Measurements from ENCODE around the gene ZNF512B. TPM values are rescaled to one million over a fixed set of nuclear protein-coding genes. Genes with fewer than 3 reads are reported as not detected.

Gene ZNF512B
- total RNA-seq, 1 donor = 14.5 TPM

- H4K20me1 ChIP-seq (ENCODE audit: insufficient read depth, low read length) = peaks cover 82% of the 10 kb centered on the region
Observed at GRCh38 chr20:63947638-63948456, 21.9 kb downstream of the ZNF512B start.

GRCh38 chr20:63946986-63947637 is 22.6 kb downstream of the ZNF512B start:
- Histone ChIP-seq H3K9me3 (ENCODE audit: low read depth, low read length) (no peaks in the 10 kb centered on the region), H3K4me2 (ENCODE audit: insufficient read depth, low read length) (no peak overlapping the region), H3K79me2 (ENCODE audit: insufficient read depth, low read length) (peaks cover 70% of the 10 kb centered on the region), H3K4me1 (ENCODE audit: insufficient read depth, low read length) (peaks cover 9% of the 10 kb centered on the region), H3K27ac (ENCODE audit: low read depth, low read length) (no peak overlapping the region), H2AFZ (ENCODE audit: low read length) (no peak overlapping the region), H3K27me3 (ENCODE audit: insufficient read depth, low read length) (no peaks in the 10 kb centered on the region), H3K4me3 (ENCODE audit: insufficient read depth, low read length) (no peak overlapping the region), H4K20me1 (ENCODE audit: insufficient read depth, low read length) (peaks cover 82% of the 10 kb centered on the region), H3K36me3 (ENCODE audit: insufficient read depth, low read length) (peaks cover 9% of the 10 kb centered on the region)
- DNase-seq (ENCODE audit: insufficient read length, low spot score, missing footprints) = no peak
- TF ChIP-seq, protein P1, sequence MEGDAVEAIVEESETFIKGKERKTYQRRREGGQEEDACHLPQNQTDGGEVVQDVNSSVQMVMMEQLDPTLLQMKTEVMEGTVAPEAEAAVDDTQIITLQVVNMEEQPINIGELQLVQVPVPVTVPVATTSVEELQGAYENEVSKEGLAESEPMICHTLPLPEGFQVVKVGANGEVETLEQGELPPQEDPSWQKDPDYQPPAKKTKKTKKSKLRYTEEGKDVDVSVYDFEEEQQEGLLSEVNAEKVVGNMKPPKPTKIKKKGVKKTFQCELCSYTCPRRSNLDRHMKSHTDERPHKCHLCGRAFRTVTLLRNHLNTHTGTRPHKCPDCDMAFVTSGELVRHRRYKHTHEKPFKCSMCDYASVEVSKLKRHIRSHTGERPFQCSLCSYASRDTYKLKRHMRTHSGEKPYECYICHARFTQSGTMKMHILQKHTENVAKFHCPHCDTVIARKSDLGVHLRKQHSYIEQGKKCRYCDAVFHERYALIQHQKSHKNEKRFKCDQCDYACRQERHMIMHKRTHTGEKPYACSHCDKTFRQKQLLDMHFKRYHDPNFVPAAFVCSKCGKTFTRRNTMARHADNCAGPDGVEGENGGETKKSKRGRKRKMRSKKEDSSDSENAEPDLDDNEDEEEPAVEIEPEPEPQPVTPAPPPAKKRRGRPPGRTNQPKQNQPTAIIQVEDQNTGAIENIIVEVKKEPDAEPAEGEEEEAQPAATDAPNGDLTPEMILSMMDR (IDR thresholded peaks at IDR 0.05; ENCODE audit: extremely low read depth, low read depth, low read length) = no peak

More at GRCh38 chr20:63947638-63948456, 21.9 kb downstream of the ZNF512B start:
- no peak overlapping the region for H3K4me3 ChIP-seq (ENCODE audit: insufficient read depth, low read length)
- peaks cover 78% of the 10 kb centered on the region for H3K79me2 ChIP-seq (ENCODE audit: insufficient read depth, low read length)
- no peak overlapping the region for H3K27ac ChIP-seq (ENCODE audit: low read depth, low read length)
- no peak for DNase-seq (ENCODE audit: insufficient read length, low spot score, missing footprints)
- H3K9me3 ChIP-seq (ENCODE audit: low read depth, low read length) = no peaks in the 10 kb centered on the region
- TF ChIP-seq, protein P1 (IDR thresholded peaks at IDR 0.05; ENCODE audit: extremely low read depth, low read depth, low read length) = no peak
- no peak overlapping the region for H2AFZ ChIP-seq (ENCODE audit: low read length)
- H3K36me3 ChIP-seq (ENCODE audit: insufficient read depth, low read length) = peaks cover 9% of the 10 kb centered on the region
- no peaks in the 10 kb centered on the region for H3K27me3 ChIP-seq (ENCODE audit: insufficient read depth, low read length)
- no peak overlapping the region for H3K4me2 ChIP-seq (ENCODE audit: insufficient read depth, low read length)
- H3K4me1 ChIP-seq (ENCODE audit: insufficient read depth, low read length) = peaks cover 9% of the 10 kb centered on the region

- Histone ChIP-seq H3K79me2 (ENCODE audit: insufficient read depth, low read length) (peaks cover 63% of the 10 kb centered on the region), H3K27ac (ENCODE audit: low read depth, low read length) (no peak overlapping the region), H3K36me3 (ENCODE audit: insufficient read depth, low read length) (peaks cover 9% of the 10 kb centered on the region), H4K20me1 (ENCODE audit: insufficient read depth, low read length) (peaks cover 78% of the 10 kb centered on the region), H3K4me1 (ENCODE audit: insufficient read depth, low read length) (peaks cover 9% of the 10 kb centered on the region), H3K9me3 (ENCODE audit: low read depth, low read length) (no peaks in the 10 kb centered on the region), H3K4me2 (ENCODE audit: insufficient read depth, low read length) (no peak overlapping the region), H3K27me3 (ENCODE audit: insufficient read depth, low read length) (no peaks in the 10 kb centered on the region), H3K4me3 (ENCODE audit: insufficient read depth, low read length) (no peak overlapping the region), H2AFZ (ENCODE audit: low read length) (no peak overlapping the region)
- DNase-seq (ENCODE audit: insufficient read length, low spot score, missing footprints) = no peak
- TF ChIP-seq, protein P1 (IDR thresholded peaks at IDR 0.05; ENCODE audit: extremely low read depth, low read depth, low read length) = no peak
Observed at GRCh38 chr20:63945921-63946920, 23.5 kb downstream of the ZNF512B start.
